Measurements from ENCODE around the gene ZNF398. TPM values are rescaled to one million over a fixed set of nuclear protein-coding genes. Genes with fewer than 3 reads are reported as not detected.
"Not testable (repeated sequence)": the region's sequence is repeated elsewhere in the genome, so short reads cannot be mapped to it uniquely, and the experiment has no call there.

ZNF398 gene
- total and polyA plus RNA-seq, 10 of the 15 experiments (the other 5 are each of a cell fraction or from before 2014, with no cell fraction given) = 2.3 to 15.3 (median 10.0) TPM

DNA sequence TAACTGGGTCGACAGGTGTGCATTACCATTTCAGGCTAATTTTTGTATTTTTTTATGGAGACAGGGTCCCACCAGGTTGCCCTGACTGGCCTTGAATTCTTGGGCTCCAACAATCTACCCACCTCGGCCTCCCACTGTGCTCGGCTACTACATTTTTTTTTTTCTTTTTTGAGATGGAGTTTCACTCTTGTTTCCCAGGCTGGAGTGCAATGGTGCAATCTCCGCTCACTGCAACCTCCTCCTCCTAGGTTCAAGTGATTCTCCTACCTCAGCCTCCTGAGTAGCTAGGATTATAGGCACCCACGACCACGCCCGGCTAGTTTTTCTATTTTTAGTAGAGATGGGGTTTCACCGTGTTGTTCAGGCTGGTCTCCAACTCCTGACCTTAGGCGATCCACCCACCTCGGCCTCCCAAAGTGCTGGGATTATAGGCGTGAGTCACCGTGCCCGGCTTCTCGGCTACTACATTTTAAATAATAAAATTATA, 2.8 kb upstream of the ZNF398 start:
- H2AFZ ChIP-seq (ENCODE audit: control insufficient read depth, low read depth, low read length); in situ Hi-C loops (cut with MboI); H3K4me1 ChIP-seq (ENCODE audit: control insufficient read depth, insufficient read depth, low read length); H3K9ac ChIP-seq (ENCODE audit: control insufficient read depth, insufficient read depth, low read length); BruUV-seq (replicated peaks); H3K9me3 ChIP-seq (replicated peaks; ENCODE audit: control insufficient read depth, insufficient read depth, low read length); H3K36me3 ChIP-seq (ENCODE audit: control insufficient read depth in 2 of 2, insufficient read depth in 2 of 2, low read length in 1 of 2); H4K20me1 ChIP-seq (ENCODE audit: control insufficient read depth, insufficient read depth); FAIRE-seq; H3K4me2 ChIP-seq (ENCODE audit: control insufficient read depth, insufficient read depth); H3K27me3 ChIP-seq (replicated peaks in 1 of 2; ENCODE audit: control insufficient read depth in 2 of 2, insufficient read depth in 2 of 2, low read length in 1 of 2); H3K4me3 ChIP-seq; ATAC-seq; DNase-seq (ENCODE audit: low read depth, low spot score): not testable (repeated sequence)
- SMC1A ChIA-PET (ENCODE audit: uncharacterized antibody, unreplicated experiment) = interaction anchor here (1.1 kb wide), 2 partner anchors 13 to 18 kb away, joined by 3 read pairs; partner anchors contain the start of gene ZNF425
- Histone ChIP-seq H3K27ac (ENCODE audit: control insufficient read depth, insufficient read depth) (0 out of 2 replicates have a peak overlapping the region, but pooled peaks have one; percentile 33), H3K79me2 (ENCODE audit: control insufficient read depth, insufficient read depth, low read length) (peaks cover 39% of the 10 kb centered on the region)
- TF ChIP-seq HDGF (IDR thresholded peaks at IDR 0.05) = 0 out of 2 replicates have a peak, but pooled peaks have one; percentile 32
- WGBS (ENCODE audit: insufficient coverage, insufficient replicate concordance, low lambda C conversion rate, missing lambda C conversion rate) = 88% methylated on average over 14 of the region's 14 CpGs
- CTCF ChIA-PET = interaction anchor here (1.1 kb wide), 1 partner anchor 18 kb away, joined by 4 read pairs; no protein-coding TSS in a partner anchor
- RAD21 ChIA-PET (ENCODE audit: unreplicated experiment) = interaction anchor here (1.2 kb wide), 1 partner anchor 18 kb away, joined by 4 read pairs; the partner anchor contains the start of gene ZNF425
- intact Hi-C loops (cut with micrococcal nuclease; ENCODE audit: unreplicated experiment) = loop anchor here (10.0 kb wide), 1 partner anchor 280 kb away; no protein-coding TSS in a partner anchor
- POLR2A ChIA-PET = interaction anchor here (0.7 kb wide), 1 partner anchor 17 kb away, joined by 3 read pairs; no protein-coding TSS in a partner anchor

DNA sequence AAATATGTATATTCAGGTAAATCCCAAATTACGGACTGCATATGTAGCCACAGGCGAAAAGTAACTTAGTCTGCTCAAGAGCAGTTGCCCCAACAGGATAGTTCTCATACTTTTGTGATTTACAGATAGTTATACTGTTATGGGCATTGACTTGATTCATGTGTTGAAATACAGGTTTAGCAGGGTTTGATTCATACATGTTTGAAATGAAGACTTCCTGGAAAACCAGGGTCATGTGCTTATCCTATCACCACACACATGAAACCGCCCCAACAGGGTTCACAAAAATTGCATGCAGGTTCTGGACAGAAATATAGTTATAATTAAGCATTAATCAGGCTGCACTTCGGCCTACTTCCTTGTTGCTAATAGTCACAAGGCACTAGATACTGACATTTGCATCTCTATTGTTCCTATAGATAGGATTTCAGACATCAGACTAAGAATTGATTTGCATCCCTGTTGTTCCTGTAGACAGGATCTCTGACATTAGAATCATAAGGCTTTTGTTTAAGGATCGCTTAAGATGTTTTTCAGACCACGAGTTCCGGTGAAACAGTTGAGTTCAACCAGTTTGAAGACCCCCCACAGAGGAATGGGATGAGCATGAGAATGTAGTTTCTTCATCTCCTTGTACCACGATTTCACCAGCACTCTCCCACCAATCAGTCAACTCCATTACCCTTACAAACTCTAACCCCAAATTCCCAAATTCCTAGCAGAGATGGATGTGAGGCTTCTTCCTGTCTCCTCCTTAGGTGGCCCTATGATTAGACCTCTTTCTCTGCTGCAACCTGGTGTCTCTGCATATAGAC, 2.0 kb upstream of the ZNF398 start:
- WGBS (ENCODE audit: insufficient coverage, insufficient replicate concordance, low lambda C conversion rate, missing lambda C conversion rate) = 34% methylated on average over 8 of the region's 8 CpGs
- Histone ChIP-seq H3K9ac (ENCODE audit: control insufficient read depth, insufficient read depth, low read length) (peak overlapping the region; percentile 82; the same call in 1 of the 2 replicates), H4K20me1 (ENCODE audit: control insufficient read depth, insufficient read depth) (no peaks in the 10 kb centered on the region), H3K4me3 (peak overlapping the region; percentile 49), H3K4me1 (ENCODE audit: control insufficient read depth, insufficient read depth, low read length) (peaks cover 5% of the 10 kb centered on the region), H3K79me2 (ENCODE audit: control insufficient read depth, insufficient read depth, low read length) (peaks cover 46% of the 10 kb centered on the region), H3K9me3 (replicated peaks; ENCODE audit: control insufficient read depth, insufficient read depth, low read length) (no peaks in the 10 kb centered on the region), H3K4me2 (ENCODE audit: control insufficient read depth, insufficient read depth) (peak overlapping the region; percentile 56), H3K27ac (ENCODE audit: control insufficient read depth, insufficient read depth) (peak overlapping the region; percentile 94), H2AFZ (ENCODE audit: control insufficient read depth, low read depth, low read length) (peak overlapping the region; percentile 58), H3K36me3 (ENCODE audit: control insufficient read depth in 2 of 2, insufficient read depth in 2 of 2, low read length in 1 of 2) (no peaks in the 10 kb centered on the region), H3K27me3 (replicated peaks in 1 of 2; ENCODE audit: control insufficient read depth in 2 of 2, insufficient read depth in 2 of 2, low read length in 1 of 2) (no peaks in the 10 kb centered on the region)
- TF ChIP-seq CREB1 (IDR thresholded peaks at IDR 0.05; ENCODE audit: low read depth) = no peak
- no peak for TF ChIP-seq RCOR1 (conservative IDR thresholded peaks at IDR 0.05; ENCODE audit: low read depth, low read length)
- TF ChIP-seq, protein P1, sequence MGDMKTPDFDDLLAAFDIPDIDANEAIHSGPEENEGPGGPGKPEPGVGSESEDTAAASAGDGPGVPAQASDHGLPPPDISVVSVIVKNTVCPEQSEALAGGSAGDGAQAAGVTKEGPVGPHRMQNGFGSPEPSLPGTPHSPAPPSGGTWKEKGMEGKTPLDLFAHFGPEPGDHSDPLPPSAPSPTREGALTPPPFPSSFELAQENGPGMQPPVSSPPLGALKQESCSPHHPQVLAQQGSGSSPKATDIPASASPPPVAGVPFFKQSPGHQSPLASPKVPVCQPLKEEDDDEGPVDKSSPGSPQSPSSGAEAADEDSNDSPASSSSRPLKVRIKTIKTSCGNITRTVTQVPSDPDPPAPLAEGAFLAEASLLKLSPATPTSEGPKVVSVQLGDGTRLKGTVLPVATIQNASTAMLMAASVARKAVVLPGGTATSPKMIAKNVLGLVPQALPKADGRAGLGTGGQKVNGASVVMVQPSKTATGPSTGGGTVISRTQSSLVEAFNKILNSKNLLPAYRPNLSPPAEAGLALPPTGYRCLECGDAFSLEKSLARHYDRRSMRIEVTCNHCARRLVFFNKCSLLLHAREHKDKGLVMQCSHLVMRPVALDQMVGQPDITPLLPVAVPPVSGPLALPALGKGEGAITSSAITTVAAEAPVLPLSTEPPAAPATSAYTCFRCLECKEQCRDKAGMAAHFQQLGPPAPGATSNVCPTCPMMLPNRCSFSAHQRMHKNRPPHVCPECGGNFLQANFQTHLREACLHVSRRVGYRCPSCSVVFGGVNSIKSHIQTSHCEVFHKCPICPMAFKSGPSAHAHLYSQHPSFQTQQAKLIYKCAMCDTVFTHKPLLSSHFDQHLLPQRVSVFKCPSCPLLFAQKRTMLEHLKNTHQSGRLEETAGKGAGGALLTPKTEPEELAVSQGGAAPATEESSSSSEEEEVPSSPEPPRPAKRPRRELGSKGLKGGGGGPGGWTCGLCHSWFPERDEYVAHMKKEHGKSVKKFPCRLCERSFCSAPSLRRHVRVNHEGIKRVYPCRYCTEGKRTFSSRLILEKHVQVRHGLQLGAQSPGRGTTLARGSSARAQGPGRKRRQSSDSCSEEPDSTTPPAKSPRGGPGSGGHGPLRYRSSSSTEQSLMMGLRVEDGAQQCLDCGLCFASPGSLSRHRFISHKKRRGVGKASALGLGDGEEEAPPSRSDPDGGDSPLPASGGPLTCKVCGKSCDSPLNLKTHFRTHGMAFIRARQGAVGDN (IDR thresholded peaks at IDR 0.05) = 0 out of 2 replicates have a peak, but pooled peaks have one; percentile 29
- CTCF ChIA-PET = interaction anchor here (1.3 to 3.4 kb wide), 3 partner anchors 9 to 19 kb away, joined by 6 to 37 read pairs (median 6); partner anchors contain the start of gene ZNF425
- TSS peak; percentile 55 for BruUV-seq (replicated peaks)
- RAD21 ChIA-PET (ENCODE audit: unreplicated experiment) = interaction anchor here (0.6 to 2.2 kb wide), 2 partner anchors 50 to 115 kb away, joined by 3 to 15 read pairs; partner anchors contain the start of gene ZNF282
- DNase-seq (ENCODE audit: low read depth, low spot score) (no peak), ATAC-seq (no peak), FAIRE-seq (peak; percentile 27)
- in situ Hi-C loops (cut with MboI) (no loop called here), intact Hi-C loops (cut with micrococcal nuclease; ENCODE audit: unreplicated experiment) (loop anchor here (5.0 to 10.0 kb wide), 3 partner anchors 92 to 477 kb away; partner anchors contain the start of gene ZNF212)
- POLR2A ChIA-PET = interaction anchor here (1.3 to 3.0 kb wide), 4 partner anchors 14 to 116 kb away, joined by 4 to 31 read pairs (median 15); partner anchors contain the start of genes ZNF282, ZNF425 and ZNF783
- SMC1A ChIA-PET (ENCODE audit: uncharacterized antibody, unreplicated experiment) = interaction anchor here (1.3 kb wide), 1 partner anchor 19 kb away, joined by 4 read pairs; the partner anchor contains the start of gene ZNF425
